K562 (cell line): ENCODE measurements around the gene TMEM151A. TPM values are rescaled to one million over a fixed set of nuclear protein-coding genes. Genes with fewer than 3 reads are reported as not detected.
A peak's percentile ranks its signal among the peaks of the same experiment; 100 is the strongest.

Source experiments
- ATAC-seq: fragments of 200-7000 bp; cut with Tn5 transposase; 3 replicates; pipeline ENCODE4 v1.9.1; 2020; ENCODE audit warnings: moderate library complexity
- BruUV-seq: library from RNA; stranded (reverse); fragments of 400-500 nt; replicated peaks from 2 replicates; lab custom pipeline; 2021; lab: Mats Ljungman, UMichigan
- CTCF ChIA-PET: fragments of 300-600 bp; formaldehyde crosslinking; extraction: SDS; loops from one replicate; lab custom pipeline; 2021; ENCODE audit warnings: low intra/inter-chr PET ratio; lab: Yijun Ruan, JAX
- POLR2A ChIA-PET: fragments of 300-600, 350-650 bp; sonication (Branson Sonifier 250); formaldehyde crosslinking; extraction: SDS; loops from one replicate; lab custom pipeline; 2021; ENCODE audit warnings: antibody characterized with exemption, inconsistent platforms; lab: Yijun Ruan, JAX
- DNase-seq, 4 experiments: peaks; one replicate each; pipeline versions ENCODE4 v3.0.0 to v3.0.0-alpha.2; 2011 to 2018; ENCODE audit warnings: low spot score in 3 of 4, mixed read lengths in 3 of 4; ENCODE audit errors: extremely low read depth in 1 of 4
- FAIRE-seq: peaks from 2 replicates; lab custom pipeline; 2011; peaks lifted over from hg19 to GRCh38; lab: Jason Lieb, UNC
- H2AFZ ChIP-seq: 2 replicates; pipeline ENCODE4 v1.6.0; 2011; ENCODE audit warnings: low read depth, low read length, control low read depth, inconsistent platforms
- H3K27ac ChIP-seq: fragments of 200-600 bp; 3 replicates; pipeline ENCODE4 v1.8.0; 2011; ENCODE audit warnings: low read depth, mild to moderate bottlenecking, control low read depth, inconsistent platforms, low read length, moderate library complexity, mixed read lengths; ENCODE audit errors: extremely low read depth
- H3K27me3 ChIP-seq, 2 experiments: fragments of 300-600 bp in 1 of 2; 2 replicates in 1 of 2; 3 replicates in 1 of 2; pipeline versions ENCODE4 v1.6.0 to v1.8.0; 2011; ENCODE audit warnings: inconsistent platforms in 2 of 2, low read length in 2 of 2, mild to moderate bottlenecking in 1 of 2, mixed read lengths in 1 of 2, moderate library complexity in 1 of 2; ENCODE audit not compliant: control insufficient read depth in 2 of 2, insufficient read depth in 2 of 2
- H3K36me3 ChIP-seq: fragments of 300-600 bp; 3 replicates; pipeline ENCODE4 v1.8.0; 2011; ENCODE audit warnings: mild to moderate bottlenecking, low read length, inconsistent platforms; ENCODE audit not compliant: control insufficient read depth, insufficient read depth
- H3K4me1 ChIP-seq, 2 experiments: fragments of 200-600 bp in 1 of 2; replicated peaks in 1 of 2; 2 replicates in 1 of 2; 3 replicates in 1 of 2; pipeline versions ENCODE4 v1.5.1 to v1.8.0; 2011; ENCODE audit warnings: inconsistent platforms in 2 of 2, low read length in 2 of 2, mild to moderate bottlenecking in 1 of 2, mixed read lengths in 1 of 2, moderate library complexity in 1 of 2; ENCODE audit not compliant: control insufficient read depth in 2 of 2, insufficient read depth in 2 of 2
- H3K4me2 ChIP-seq: 2 replicates; pipeline ENCODE4 v1.6.1; 2011; ENCODE audit warnings: low read length, control low read depth, inconsistent platforms, mixed read lengths; ENCODE audit not compliant: insufficient read depth
- H3K4me3 ChIP-seq: fragments of 200-600 bp; sonication (generic), shearing (Covaris generic); 2 replicates; pipeline ENCODE4 v1.5.1; 2016; ENCODE audit warnings: control low read depth, inconsistent platforms
- H3K79me2 ChIP-seq: fragments of 200-600 bp; 3 replicates; pipeline ENCODE4 v1.8.0; 2011; ENCODE audit warnings: low read length, inconsistent platforms; ENCODE audit not compliant: control insufficient read depth, insufficient read depth
- H3K9ac ChIP-seq, 2 experiments: 2 replicates each; pipeline versions ENCODE4 v1.6.0 to v1.6.1; 2011; ENCODE audit warnings: low read depth in 2 of 2, low read length in 2 of 2, control low read depth in 1 of 2, inconsistent platforms in 1 of 2, mild to moderate bottlenecking in 1 of 2, mixed read lengths in 1 of 2; ENCODE audit not compliant: insufficient read depth in 1 of 2
- H3K9me1 ChIP-seq: one replicate; pipeline ENCODE4 v1.6.0; 2011; ENCODE audit warnings: inconsistent platforms, mild to moderate bottlenecking, low read length, moderate library complexity; ENCODE audit not compliant: control insufficient read depth, insufficient read depth
- H3K9me3 ChIP-seq: replicated peaks from 2 replicates; pipeline ENCODE4 v1.5.1; 2011; ENCODE audit warnings: low read depth, low read length, inconsistent platforms; ENCODE audit not compliant: control insufficient read depth, insufficient read depth
- H4K20me1 ChIP-seq: replicated peaks from 2 replicates; pipeline ENCODE4 v1.6.1; 2011; ENCODE audit warnings: low read length, inconsistent platforms, mixed read lengths; ENCODE audit not compliant: control insufficient read depth, insufficient read depth
- FOXJ2 ChIP-seq: fragments of 200-800 bp; sonication (Bioruptor generic); IDR thresholded peaks from 2 replicates; pipeline ENCODE4 v1.6.1; 2016; ENCODE audit warnings: missing genetic modification characterization, missing compliant biosample characterization
- RBM14 ChIP-seq: fragments of 200-400 bp; formaldehyde crosslinking; IDR thresholded peaks from 2 replicates; pipeline ENCODE4 v1.6.1; 2018; ENCODE audit warnings: low read depth, mild to moderate bottlenecking, low read length, moderate library complexity, borderline replicate concordance; ENCODE audit not compliant: insufficient read depth
- STAT5B ChIP-seq: fragments of 250-450 bp; sonication (Bioruptor Pico); IDR thresholded peaks from 2 replicates; pipeline ENCODE4 v1.8.0; 2021; ENCODE audit warnings: mild to moderate bottlenecking, inconsistent platforms
- WHSC1 ChIP-seq: IDR thresholded peaks from one replicate; pipeline ENCODE4 v1.6.1; 2012; ENCODE audit warnings: low read length, control low read depth, inconsistent platforms
- ZNF551 ChIP-seq: fragments of 250-450 bp; sonication (Bioruptor Pico); IDR thresholded peaks from 2 replicates; pipeline ENCODE4 v1.5.0; 2021; ENCODE audit warnings: mild to moderate bottlenecking, moderate library complexity
- ZNF584 ChIP-seq: fragments of 200-800 bp; sonication (Bioruptor generic); IDR thresholded peaks from 2 replicates; pipeline ENCODE4 v1.6.1; 2016; ENCODE audit warnings: low read depth, mild to moderate bottlenecking, missing genetic modification characterization, missing compliant biosample characterization
- WGBS: fragments of 100-300 bp; shearing (Covaris generic); methylation state at CpG from one replicate; pipeline ENCODE4 v1.1.6; 2016; ENCODE audit warnings: low coverage, mixed read lengths; ENCODE audit not compliant: insufficient coverage; ENCODE audit errors: missing lambda C conversion rate; 5-methylcytosine and 5-hydroxymethylcytosine counted together
- in situ Hi-C: fragments of 300-500 bp; cut with MboI; formaldehyde crosslinking; loops from 4 replicates; pipeline ENCODE4 v1.15.0; 2018; ENCODE audit warnings: inconsistent platforms, mixed read lengths
- intact Hi-C: fragments of 100-400 bp; cut with micrococcal nuclease; formaldehyde crosslinking; loops from 2 replicates; pipeline ENCODE4 v1.14.2; 2022
- polyA plus RNA-seq, 8 experiments: library from polyadenylated mRNA; depleted of rRNA in 4 of 8; stranded (reverse) in 5 of 8; unstranded in 3 of 8; fragments of >200 nt; fragmentation: Nextera tagmentation in 2 of 8; fragmentation: Illumina TruSeq in 1 of 8; extraction: Ambion mirVana in 2 of 8; extraction: Trizol in 1 of 8; gene quantifications; 2 replicates each; pipeline versions ENCODE4 v1.2.1 to v1.2.3, GENCODE V29; 2011 to 2014; ENCODE audit warnings: inconsistent platforms in 1 of 8, missing spikeins in 1 of 8
- total RNA-seq, 7 experiments: library from RNA; depleted of rRNA in 6 of 7; stranded (reverse); fragments of >200 nt in 6 of 7; fragmentation: Illumina TruSeq in 2 of 7; extraction: Trizol in 2 of 7; gene quantifications; 2 replicates each; pipeline versions ENCODE4 v1.2.1 to v1.2.3, GENCODE V29; 2011 to 2021; ENCODE audit warnings: low replicate concordance in 1 of 7
- TF ChIP-seq, protein P1 (sequence below): sonication (generic); formaldehyde crosslinking; IDR thresholded peaks from 2 replicates; pipeline ENCODE4 v1.8.0; 2023; ENCODE audit warnings: missing genetic modification reagents, mild to moderate bottlenecking, borderline replicate concordance
- TF ChIP-seq, protein P2 (sequence below): fragments of 250-450 bp; sonication (Bioruptor Pico); IDR thresholded peaks from 2 replicates; pipeline ENCODE4 v1.5.0; 2021; ENCODE audit warnings: mild to moderate bottlenecking, borderline replicate concordance
- TF ChIP-seq, protein P3 (sequence below), 2 experiments: fragments of 450-650 bp in 1 of 2; sonication (generic) in 1 of 2; formaldehyde crosslinking in 1 of 2; IDR thresholded peaks in 1 of 2; conservative IDR thresholded peaks in 1 of 2; 2 replicates each; pipeline versions ENCODE4 v1.6.1 to v1.8.1; 2016 to 2023; ENCODE audit warnings: mild to moderate bottlenecking in 2 of 2, moderate library complexity in 2 of 2, inconsistent platforms in 1 of 2, missing genetic modification reagents in 1 of 2

Gene TMEM151A
- total and polyA plus RNA-seq, 9 of the 15 experiments (the other 6 are each of a cell fraction or from before 2014, with no cell fraction given): not detected

DNA sequence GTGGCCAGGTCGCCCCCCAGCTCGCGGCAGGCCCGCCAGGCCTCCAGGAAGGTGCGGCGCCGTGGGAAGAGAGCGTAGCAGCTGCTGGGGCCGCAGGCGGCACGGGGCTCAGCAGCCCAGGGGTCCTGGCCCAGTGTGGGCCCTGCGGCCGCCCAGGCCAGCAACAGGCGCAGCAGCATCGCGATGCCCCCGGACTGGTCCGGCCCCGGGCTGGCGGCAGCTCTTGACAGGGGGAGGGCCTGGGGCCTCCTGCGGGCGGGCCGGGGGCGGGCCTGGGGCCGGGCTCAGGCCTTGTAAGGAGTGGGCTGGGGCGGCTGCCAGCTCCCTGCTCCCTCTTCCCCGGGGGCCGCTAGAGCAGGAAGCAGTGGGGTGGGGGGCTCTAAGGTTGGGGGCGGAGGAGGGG lies 25.2 kb downstream of the TMEM151A start, which contains the start of gene CD248:
TSS of gene CD248 (minus strand) at position 196 of the 403 bp plus-strand sequence. CDS start at position 179, 17 bp downstream.
- no peak for DNase-seq
- H3K4me2 ChIP-seq: no peak within 1 kb of the TSS
- no peaks in the 10 kb centered on the region for H3K9me1 ChIP-seq
- H3K36me3 ChIP-seq: no peaks in the 10 kb centered on the region
- in situ Hi-C loops (no loop called here), intact Hi-C loops (no loop called here)
- H3K27me3 ChIP-seq: no peaks in the 10 kb centered on the region
- FAIRE-seq: no peak
- peaks cover 6 to 60% of the 10 kb centered on the region in 2 experiments for H3K4me1 ChIP-seq
- H2AFZ ChIP-seq: no peak within 1 kb of the TSS
- 71% methylated on average over 19 of the region's 29 CpGs for WGBS
- no TSS peak for BruUV-seq
- POLR2A ChIA-PET: interaction anchor here (0.6 kb wide), 1 partner anchor 76 kb away, joined by 3 read pairs; no protein-coding TSS in a partner anchor
- no peaks in the 10 kb centered on the region for H3K79me2 ChIP-seq
- no peaks in the 10 kb centered on the region for H4K20me1 ChIP-seq
- no peak for ATAC-seq
- no peaks in the 10 kb centered on the region for H3K9me3 ChIP-seq
- no peak within 1 kb of the TSS for H3K4me3 ChIP-seq
- H3K9ac ChIP-seq: peak within 1 kb of the TSS in 1 of 2 experiments; percentile 50; a peak in 2 of 4 replicates
- no peak within 1 kb of the TSS for H3K27ac ChIP-seq
- CTCF ChIA-PET: no interaction called here
- TF ChIP-seq, protein P1, sequence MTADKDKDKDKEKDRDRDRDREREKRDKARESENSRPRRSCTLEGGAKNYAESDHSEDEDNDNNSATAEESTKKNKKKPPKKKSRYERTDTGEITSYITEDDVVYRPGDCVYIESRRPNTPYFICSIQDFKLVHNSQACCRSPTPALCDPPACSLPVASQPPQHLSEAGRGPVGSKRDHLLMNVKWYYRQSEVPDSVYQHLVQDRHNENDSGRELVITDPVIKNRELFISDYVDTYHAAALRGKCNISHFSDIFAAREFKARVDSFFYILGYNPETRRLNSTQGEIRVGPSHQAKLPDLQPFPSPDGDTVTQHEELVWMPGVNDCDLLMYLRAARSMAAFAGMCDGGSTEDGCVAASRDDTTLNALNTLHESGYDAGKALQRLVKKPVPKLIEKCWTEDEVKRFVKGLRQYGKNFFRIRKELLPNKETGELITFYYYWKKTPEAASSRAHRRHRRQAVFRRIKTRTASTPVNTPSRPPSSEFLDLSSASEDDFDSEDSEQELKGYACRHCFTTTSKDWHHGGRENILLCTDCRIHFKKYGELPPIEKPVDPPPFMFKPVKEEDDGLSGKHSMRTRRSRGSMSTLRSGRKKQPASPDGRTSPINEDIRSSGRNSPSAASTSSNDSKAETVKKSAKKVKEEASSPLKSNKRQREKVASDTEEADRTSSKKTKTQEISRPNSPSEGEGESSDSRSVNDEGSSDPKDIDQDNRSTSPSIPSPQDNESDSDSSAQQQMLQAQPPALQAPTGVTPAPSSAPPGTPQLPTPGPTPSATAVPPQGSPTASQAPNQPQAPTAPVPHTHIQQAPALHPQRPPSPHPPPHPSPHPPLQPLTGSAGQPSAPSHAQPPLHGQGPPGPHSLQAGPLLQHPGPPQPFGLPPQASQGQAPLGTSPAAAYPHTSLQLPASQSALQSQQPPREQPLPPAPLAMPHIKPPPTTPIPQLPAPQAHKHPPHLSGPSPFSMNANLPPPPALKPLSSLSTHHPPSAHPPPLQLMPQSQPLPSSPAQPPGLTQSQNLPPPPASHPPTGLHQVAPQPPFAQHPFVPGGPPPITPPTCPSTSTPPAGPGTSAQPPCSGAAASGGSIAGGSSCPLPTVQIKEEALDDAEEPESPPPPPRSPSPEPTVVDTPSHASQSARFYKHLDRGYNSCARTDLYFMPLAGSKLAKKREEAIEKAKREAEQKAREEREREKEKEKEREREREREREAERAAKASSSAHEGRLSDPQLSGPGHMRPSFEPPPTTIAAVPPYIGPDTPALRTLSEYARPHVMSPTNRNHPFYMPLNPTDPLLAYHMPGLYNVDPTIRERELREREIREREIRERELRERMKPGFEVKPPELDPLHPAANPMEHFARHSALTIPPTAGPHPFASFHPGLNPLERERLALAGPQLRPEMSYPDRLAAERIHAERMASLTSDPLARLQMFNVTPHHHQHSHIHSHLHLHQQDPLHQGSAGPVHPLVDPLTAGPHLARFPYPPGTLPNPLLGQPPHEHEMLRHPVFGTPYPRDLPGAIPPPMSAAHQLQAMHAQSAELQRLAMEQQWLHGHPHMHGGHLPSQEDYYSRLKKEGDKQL (CRISPR knock-in tag): no peak
- TF ChIP-seq, protein P2, sequence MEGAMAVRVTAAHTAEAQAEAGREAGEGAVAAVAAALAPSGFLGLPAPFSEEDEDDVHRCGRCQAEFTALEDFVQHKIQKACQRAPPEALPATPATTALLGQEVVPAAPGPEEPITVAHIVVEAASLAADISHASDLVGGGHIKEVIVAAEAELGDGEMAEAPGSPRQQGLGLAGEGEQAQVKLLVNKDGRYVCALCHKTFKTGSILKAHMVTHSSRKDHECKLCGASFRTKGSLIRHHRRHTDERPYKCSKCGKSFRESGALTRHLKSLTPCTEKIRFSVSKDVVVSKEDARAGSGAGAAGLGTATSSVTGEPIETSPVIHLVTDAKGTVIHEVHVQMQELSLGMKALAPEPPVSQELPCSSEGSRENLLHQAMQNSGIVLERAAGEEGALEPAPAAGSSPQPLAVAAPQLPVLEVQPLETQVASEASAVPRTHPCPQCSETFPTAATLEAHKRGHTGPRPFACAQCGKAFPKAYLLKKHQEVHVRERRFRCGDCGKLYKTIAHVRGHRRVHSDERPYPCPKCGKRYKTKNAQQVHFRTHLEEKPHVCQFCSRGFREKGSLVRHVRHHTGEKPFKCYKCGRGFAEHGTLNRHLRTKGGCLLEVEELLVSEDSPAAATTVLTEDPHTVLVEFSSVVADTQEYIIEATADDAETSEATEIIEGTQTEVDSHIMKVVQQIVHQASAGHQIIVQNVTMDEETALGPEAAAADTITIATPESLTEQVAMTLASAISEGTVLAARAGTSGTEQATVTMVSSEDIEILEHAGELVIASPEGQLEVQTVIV: no peak
- TF ChIP-seq, protein P3, sequence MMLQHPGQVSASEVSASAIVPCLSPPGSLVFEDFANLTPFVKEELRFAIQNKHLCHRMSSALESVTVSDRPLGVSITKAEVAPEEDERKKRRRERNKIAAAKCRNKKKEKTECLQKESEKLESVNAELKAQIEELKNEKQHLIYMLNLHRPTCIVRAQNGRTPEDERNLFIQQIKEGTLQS (IDR thresholded peaks at IDR 0.05): no peak
- TF ChIP-seq, protein P3 (CRISPR knock-in tag; conservative IDR thresholded peaks at IDR 0.05): no peak
- TF ChIP-seq WHSC1 (no peak), FOXJ2 (tag) (no peak), ZNF584 (CRISPR knock-in tag) (no peak), STAT5B (CRISPR knock-in tag) (no peak), RBM14 (no peak), ZNF551 (no peak)
